Measurements from ENCODE around the gene INPP5F.

The INPP5F gene

DNA sequence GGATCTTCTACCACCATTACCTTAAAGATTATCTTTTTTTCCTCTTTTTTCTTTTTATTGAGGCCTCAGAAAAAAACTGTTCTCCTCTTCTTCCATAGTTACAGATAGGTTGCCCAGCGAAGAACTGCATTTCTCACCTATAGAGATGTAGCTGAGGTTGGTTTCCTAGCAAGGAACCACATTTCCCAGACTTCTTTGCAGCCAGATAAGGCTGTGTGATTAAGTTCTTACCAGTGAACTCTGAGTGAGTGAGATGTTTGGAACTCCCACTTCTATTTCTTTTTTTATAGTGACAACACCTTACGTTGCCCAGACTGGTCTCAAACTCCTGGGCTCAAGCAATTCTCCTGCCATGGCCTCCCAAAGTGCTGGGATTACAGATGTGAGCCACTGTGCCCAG lies 152.7 kb downstream of the INPP5F start:
- Histone ChIP-seq H3K36me3 (ENCODE audit: control insufficient read depth, insufficient read depth, low read length) (no peaks in the 10 kb centered on the region), H3K27ac (ENCODE audit: insufficient read depth, low read length, poor library complexity, severe bottlenecking) (no peak overlapping the region), H3K4me1 (ENCODE audit: control insufficient read depth, insufficient read depth, low read length, poor library complexity, severe bottlenecking) (peaks cover 3% of the 10 kb centered on the region), H3K27me3 (replicated peaks; ENCODE audit: control insufficient read depth, insufficient read depth, low read length, poor library complexity, severe bottlenecking) (no peaks in the 10 kb centered on the region), H3K9me3 (ENCODE audit: control insufficient read depth, low read length) (no peaks in the 10 kb centered on the region), H3K4me3 (ENCODE audit: insufficient read depth, low read depth, low read length, poor library complexity, severe bottlenecking) (no peak overlapping the region)
- DNase-seq: no peak

Measured in effector memory CD4-positive, alpha-beta T cell (primary cell).